ENCODE results near the gene SLC5A10.
"Not testable (repeated sequence)": the region's sequence is repeated elsewhere in the genome, so short reads cannot be mapped to it uniquely, and the experiment has no call there.

Gene SLC5A10

DNA sequence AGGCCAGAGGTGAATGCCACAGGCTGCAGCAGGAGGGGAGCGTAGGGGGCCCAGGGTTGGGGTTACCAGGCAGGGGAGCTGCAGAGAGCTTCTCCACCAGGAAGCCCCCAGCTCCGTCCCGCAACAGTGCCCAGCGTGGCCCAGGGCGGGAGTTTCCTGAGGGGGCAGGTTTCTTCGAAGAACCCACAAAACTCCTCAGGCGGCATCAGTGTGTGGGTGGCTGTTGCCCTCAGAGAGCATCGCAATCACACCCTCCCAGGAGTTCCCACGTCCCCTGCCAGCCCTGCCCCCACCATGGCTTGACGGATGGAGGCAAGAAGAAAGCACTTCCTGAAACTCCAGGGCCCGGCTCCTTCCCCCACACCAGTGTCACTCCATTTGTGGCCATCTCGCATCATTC is 86.8 kb downstream of the SLC5A10 start:
- not testable (repeated sequence) for H2AFZ ChIP-seq (ENCODE audit: low read length); H4K91ac ChIP-seq (ENCODE audit: low read depth, low read length, poor library complexity); H3K27ac ChIP-seq (replicated peaks; ENCODE audit: low read length); H3K18ac ChIP-seq (ENCODE audit: low read length); H3K23ac ChIP-seq (ENCODE audit: low read depth, low read length, poor library complexity); H2AK5ac ChIP-seq (ENCODE audit: low read depth, low read length); H2BK15ac ChIP-seq (ENCODE audit: low read length); H3K4me2 ChIP-seq (ENCODE audit: insufficient read depth, low read length, poor library complexity, severe bottlenecking); H2BK12ac ChIP-seq (ENCODE audit: low read length); H3K9ac ChIP-seq (ENCODE audit: low read depth, low read length, poor library complexity); H3K36me3 ChIP-seq (replicated peaks in 1 of 2; ENCODE audit: control insufficient read depth in 2 of 2, insufficient read depth in 2 of 2, low read length in 2 of 2); H2BK120ac ChIP-seq (ENCODE audit: low read depth, low read length); H4K8ac ChIP-seq (ENCODE audit: low read depth, low read length); H3K27me3 ChIP-seq (ENCODE audit: control insufficient read depth in 3 of 3, insufficient read depth in 3 of 3, low read depth in 1 of 3, low read length in 3 of 3); H3K4me1 ChIP-seq (ENCODE audit: control insufficient read depth in 2 of 2, insufficient read depth in 1 of 2, low read depth in 1 of 2, low read length in 2 of 2); H3K4ac ChIP-seq (ENCODE audit: low read length); H3K14ac ChIP-seq (ENCODE audit: low read length); H2BK5ac ChIP-seq (ENCODE audit: low read length); H3K79me1 ChIP-seq (ENCODE audit: low read depth, low read length); H3K9me3 ChIP-seq (replicated peaks in 1 of 2; ENCODE audit: control insufficient read depth in 2 of 2, insufficient read depth in 1 of 2, low read depth in 1 of 2, low read length in 2 of 2); DNase-seq (ENCODE audit: low spot score); H3K4me3 ChIP-seq (ENCODE audit: low read length in 2 of 2)
- no CpG with 5 or more reads among the region's 12 CpGs for WGBS, 2 donors (ENCODE audit: extremely low coverage in 2 of 2, insufficient read length in 2 of 2, insufficient replicate concordance in 1 of 2)

DNA sequence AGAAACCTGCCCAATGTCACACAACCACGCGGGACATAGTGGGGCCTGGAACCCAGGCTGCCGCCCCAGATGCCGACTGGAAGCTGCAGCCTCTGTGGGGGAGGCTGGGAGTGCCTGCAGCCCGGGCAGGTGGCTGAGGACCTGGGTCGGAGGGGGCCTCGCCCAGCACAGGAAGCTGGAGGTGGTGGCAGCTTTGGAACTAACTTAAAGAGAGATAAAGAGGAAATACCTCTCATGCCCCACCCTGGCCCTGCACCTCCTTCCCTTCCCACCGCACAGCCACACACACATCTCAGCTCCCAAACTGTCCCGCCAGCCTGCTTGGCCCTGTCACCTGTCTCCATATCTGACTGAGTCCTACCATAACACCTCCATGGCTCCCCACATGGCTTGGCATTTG is 88.4 kb downstream of the SLC5A10 start:
- not testable (repeated sequence) for H3K9me3 ChIP-seq (replicated peaks in 1 of 2; ENCODE audit: control insufficient read depth in 2 of 2, insufficient read depth in 1 of 2, low read depth in 1 of 2, low read length in 2 of 2); H3K36me3 ChIP-seq (replicated peaks in 1 of 2; ENCODE audit: control insufficient read depth in 2 of 2, insufficient read depth in 2 of 2, low read length in 2 of 2); H3K9ac ChIP-seq (ENCODE audit: low read depth, low read length, poor library complexity); DNase-seq (ENCODE audit: low spot score); H3K4ac ChIP-seq (ENCODE audit: low read length); H3K4me1 ChIP-seq (ENCODE audit: control insufficient read depth in 2 of 2, insufficient read depth in 1 of 2, low read depth in 1 of 2, low read length in 2 of 2); H2AK5ac ChIP-seq (ENCODE audit: low read depth, low read length); H3K18ac ChIP-seq (ENCODE audit: low read length); H3K23ac ChIP-seq (ENCODE audit: low read depth, low read length, poor library complexity); H2BK5ac ChIP-seq (ENCODE audit: low read length); H3K14ac ChIP-seq (ENCODE audit: low read length); H3K4me3 ChIP-seq (ENCODE audit: low read length in 2 of 2); H2BK120ac ChIP-seq (ENCODE audit: low read depth, low read length); H2BK12ac ChIP-seq (ENCODE audit: low read length); H2AFZ ChIP-seq (ENCODE audit: low read length); H3K79me1 ChIP-seq (ENCODE audit: low read depth, low read length); H4K8ac ChIP-seq (ENCODE audit: low read depth, low read length); H4K91ac ChIP-seq (ENCODE audit: low read depth, low read length, poor library complexity); H3K4me2 ChIP-seq (ENCODE audit: insufficient read depth, low read length, poor library complexity, severe bottlenecking); H2BK15ac ChIP-seq (ENCODE audit: low read length); H3K27ac ChIP-seq (replicated peaks; ENCODE audit: low read length); H3K27me3 ChIP-seq (ENCODE audit: control insufficient read depth in 3 of 3, insufficient read depth in 3 of 3, low read depth in 1 of 3, low read length in 3 of 3)
- WGBS, 2 donors (ENCODE audit: extremely low coverage in 2 of 2, insufficient read length in 2 of 2, insufficient replicate concordance in 1 of 2): no CpG with 5 or more reads among the region's 9 CpGs

DNA sequence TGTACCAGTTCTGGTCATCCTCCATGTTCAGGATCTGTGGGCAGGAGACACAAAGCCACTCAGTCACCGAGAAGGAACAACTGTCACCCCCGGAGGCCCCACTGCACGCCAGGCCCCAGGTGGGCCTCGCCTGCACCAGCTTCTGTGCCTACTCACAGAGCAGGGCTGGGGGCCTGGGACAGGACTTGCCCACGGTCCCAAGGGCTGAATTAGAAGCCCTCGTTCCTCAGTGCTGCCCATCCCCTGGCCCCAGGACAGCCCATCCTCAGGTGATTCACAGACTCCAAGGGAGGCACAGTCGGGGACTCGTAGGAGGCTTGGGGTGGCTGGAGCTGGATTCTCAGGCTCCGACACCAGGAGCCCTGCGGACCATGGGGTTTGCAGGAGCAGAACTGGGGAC is 89.9 kb downstream of the SLC5A10 start:
- not testable (repeated sequence) for H3K9ac ChIP-seq (ENCODE audit: low read depth, low read length, poor library complexity); H3K4me1 ChIP-seq (ENCODE audit: control insufficient read depth in 2 of 2, insufficient read depth in 1 of 2, low read depth in 1 of 2, low read length in 2 of 2); H2BK15ac ChIP-seq (ENCODE audit: low read length); H3K79me1 ChIP-seq (ENCODE audit: low read depth, low read length); H4K91ac ChIP-seq (ENCODE audit: low read depth, low read length, poor library complexity); H3K27ac ChIP-seq (replicated peaks; ENCODE audit: low read length); H3K4ac ChIP-seq (ENCODE audit: low read length); H4K8ac ChIP-seq (ENCODE audit: low read depth, low read length); H2AK5ac ChIP-seq (ENCODE audit: low read depth, low read length); H3K27me3 ChIP-seq (ENCODE audit: control insufficient read depth in 3 of 3, insufficient read depth in 3 of 3, low read depth in 1 of 3, low read length in 3 of 3); H3K36me3 ChIP-seq (replicated peaks in 1 of 2; ENCODE audit: control insufficient read depth in 2 of 2, insufficient read depth in 2 of 2, low read length in 2 of 2); H2BK120ac ChIP-seq (ENCODE audit: low read depth, low read length); H3K4me2 ChIP-seq (ENCODE audit: insufficient read depth, low read length, poor library complexity, severe bottlenecking); DNase-seq (ENCODE audit: low spot score); H3K23ac ChIP-seq (ENCODE audit: low read depth, low read length, poor library complexity); H3K18ac ChIP-seq (ENCODE audit: low read length); H2BK12ac ChIP-seq (ENCODE audit: low read length); H3K4me3 ChIP-seq (ENCODE audit: low read length in 2 of 2); H2BK5ac ChIP-seq (ENCODE audit: low read length); H3K14ac ChIP-seq (ENCODE audit: low read length); H3K9me3 ChIP-seq (replicated peaks in 1 of 2; ENCODE audit: control insufficient read depth in 2 of 2, insufficient read depth in 1 of 2, low read depth in 1 of 2, low read length in 2 of 2); H2AFZ ChIP-seq (ENCODE audit: low read length)
- WGBS, 2 donors (ENCODE audit: extremely low coverage in 2 of 2, insufficient read length in 2 of 2, insufficient replicate concordance in 1 of 2): no CpG with 5 or more reads among the region's 10 CpGs

DNA sequence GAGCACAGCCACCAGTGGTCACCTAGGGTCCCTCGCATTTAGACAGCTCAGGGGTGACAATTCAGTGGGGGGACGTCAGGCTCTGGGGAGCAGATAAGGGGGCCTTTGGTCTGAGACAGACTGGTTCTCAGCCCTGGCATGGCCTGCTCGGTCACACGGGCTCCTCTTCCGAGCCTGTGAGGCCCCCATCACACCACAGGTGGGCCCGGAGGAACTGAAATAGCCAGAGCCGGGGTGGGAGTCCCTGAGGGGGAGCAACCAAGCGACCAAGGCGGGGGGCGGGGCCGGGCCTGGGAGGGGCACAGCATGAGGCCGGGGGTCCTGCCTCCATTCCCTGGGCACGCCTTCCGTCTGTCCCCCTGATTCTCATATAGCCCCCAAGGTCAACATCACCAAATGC is 90.4 kb downstream of the SLC5A10 start:
- H2AK5ac ChIP-seq (ENCODE audit: low read depth, low read length); H3K4me1 ChIP-seq (ENCODE audit: control insufficient read depth in 2 of 2, insufficient read depth in 1 of 2, low read depth in 1 of 2, low read length in 2 of 2); H3K27me3 ChIP-seq (ENCODE audit: control insufficient read depth in 3 of 3, insufficient read depth in 3 of 3, low read depth in 1 of 3, low read length in 3 of 3); H4K91ac ChIP-seq (ENCODE audit: low read depth, low read length, poor library complexity); H3K36me3 ChIP-seq (replicated peaks in 1 of 2; ENCODE audit: control insufficient read depth in 2 of 2, insufficient read depth in 2 of 2, low read length in 2 of 2); H3K4me3 ChIP-seq (ENCODE audit: low read length in 2 of 2); H3K4me2 ChIP-seq (ENCODE audit: insufficient read depth, low read length, poor library complexity, severe bottlenecking); H2BK5ac ChIP-seq (ENCODE audit: low read length); H3K14ac ChIP-seq (ENCODE audit: low read length); H2AFZ ChIP-seq (ENCODE audit: low read length); H3K4ac ChIP-seq (ENCODE audit: low read length); H3K9ac ChIP-seq (ENCODE audit: low read depth, low read length, poor library complexity); H2BK120ac ChIP-seq (ENCODE audit: low read depth, low read length); H3K79me1 ChIP-seq (ENCODE audit: low read depth, low read length); H2BK12ac ChIP-seq (ENCODE audit: low read length); H3K23ac ChIP-seq (ENCODE audit: low read depth, low read length, poor library complexity); H2BK15ac ChIP-seq (ENCODE audit: low read length); DNase-seq (ENCODE audit: low spot score); H3K27ac ChIP-seq (replicated peaks; ENCODE audit: low read length); H4K8ac ChIP-seq (ENCODE audit: low read depth, low read length); H3K9me3 ChIP-seq (replicated peaks in 1 of 2; ENCODE audit: control insufficient read depth in 2 of 2, insufficient read depth in 1 of 2, low read depth in 1 of 2, low read length in 2 of 2); H3K18ac ChIP-seq (ENCODE audit: low read length): not testable (repeated sequence)
- no CpG with 5 or more reads among the region's 14 CpGs for WGBS, 2 donors (ENCODE audit: extremely low coverage in 2 of 2, insufficient read length in 2 of 2, insufficient replicate concordance in 1 of 2)

Measured in neuronal stem cell (in vitro differentiated cells).